HG02970 (cell line): Measurements from ENCODE around the gene MAPRE3.
A peak's percentile ranks its signal among the peaks of the same experiment; 100 is the strongest.

ENCODE experiments used
- ATAC-seq: cut with Tn5 transposase; IDR thresholded peaks from one replicate; pipeline ENCODE4 v1.9.1; 2021; ENCODE audit warnings: mild to moderate bottlenecking, moderate library complexity, moderate number of reproducible peaks; ENCODE audit not compliant: unreplicated experiment, low FRiP score

Gene MAPRE3

GRCh38 chr2:27009083-27009482 lies 38.6 kb downstream of the MAPRE3 start:
- ATAC-seq: no peak

DNA sequence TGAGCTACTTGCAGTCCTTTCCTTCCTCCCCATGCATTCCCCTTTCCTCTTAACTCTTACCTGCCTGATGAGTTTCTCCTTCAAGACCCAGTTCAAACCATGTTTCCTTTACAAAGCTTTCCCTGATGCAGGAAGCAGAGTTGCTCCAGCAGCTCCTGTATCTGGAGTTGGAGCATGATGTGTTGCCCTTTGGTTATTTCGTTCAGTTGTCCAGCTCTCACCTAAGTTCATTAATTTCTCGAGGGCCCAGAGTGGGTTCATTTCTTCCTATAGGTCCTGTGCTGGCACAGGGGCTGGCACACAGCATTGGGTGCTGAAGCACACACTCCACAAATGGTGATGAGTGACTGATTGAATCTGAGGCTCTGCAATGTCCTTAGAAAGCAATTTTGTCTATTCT lies 39.3 kb downstream of the MAPRE3 start:
- ATAC-seq: no peak

DNA sequence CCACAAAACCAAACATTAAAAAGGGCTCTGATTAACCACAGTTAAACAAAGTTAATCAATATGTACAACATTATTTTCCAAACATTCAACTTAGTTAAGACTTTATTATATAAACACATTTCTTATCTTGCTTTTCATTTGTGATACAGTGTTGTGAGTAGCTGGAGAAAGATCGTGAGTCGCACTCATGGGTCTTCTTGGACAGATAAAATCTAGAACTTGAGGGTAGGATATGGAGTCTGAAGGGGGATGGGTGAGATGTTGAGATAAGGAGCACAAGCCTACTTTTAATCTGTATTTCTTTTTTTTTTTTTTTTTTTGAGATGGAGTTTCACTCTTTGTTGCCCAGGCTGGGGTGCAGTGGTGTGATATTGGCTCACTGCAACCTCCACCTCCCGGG lies 39.7 kb downstream of the MAPRE3 start:
- ATAC-seq: no peak

DNA sequence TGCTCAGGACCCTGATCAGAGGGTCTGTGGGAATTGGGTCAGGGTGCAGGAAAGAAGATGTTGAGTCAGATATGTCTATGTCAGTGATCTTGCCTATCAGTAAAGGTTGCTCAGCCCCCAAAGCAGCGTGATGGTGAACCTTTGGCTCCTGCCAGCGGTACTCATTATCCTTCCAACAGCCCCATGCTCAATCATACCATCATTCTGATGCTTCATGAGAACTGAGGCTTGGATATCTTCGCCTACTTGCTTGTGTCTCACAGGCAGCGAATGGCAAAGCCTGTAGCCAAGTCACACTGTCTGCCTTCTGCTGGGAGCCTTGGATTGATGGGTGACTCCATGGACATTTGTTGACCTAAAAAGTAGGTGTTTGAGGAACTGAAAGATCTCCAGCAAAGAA lies 43.3 kb downstream of the MAPRE3 start:
- ATAC-seq: no peak

DNA sequence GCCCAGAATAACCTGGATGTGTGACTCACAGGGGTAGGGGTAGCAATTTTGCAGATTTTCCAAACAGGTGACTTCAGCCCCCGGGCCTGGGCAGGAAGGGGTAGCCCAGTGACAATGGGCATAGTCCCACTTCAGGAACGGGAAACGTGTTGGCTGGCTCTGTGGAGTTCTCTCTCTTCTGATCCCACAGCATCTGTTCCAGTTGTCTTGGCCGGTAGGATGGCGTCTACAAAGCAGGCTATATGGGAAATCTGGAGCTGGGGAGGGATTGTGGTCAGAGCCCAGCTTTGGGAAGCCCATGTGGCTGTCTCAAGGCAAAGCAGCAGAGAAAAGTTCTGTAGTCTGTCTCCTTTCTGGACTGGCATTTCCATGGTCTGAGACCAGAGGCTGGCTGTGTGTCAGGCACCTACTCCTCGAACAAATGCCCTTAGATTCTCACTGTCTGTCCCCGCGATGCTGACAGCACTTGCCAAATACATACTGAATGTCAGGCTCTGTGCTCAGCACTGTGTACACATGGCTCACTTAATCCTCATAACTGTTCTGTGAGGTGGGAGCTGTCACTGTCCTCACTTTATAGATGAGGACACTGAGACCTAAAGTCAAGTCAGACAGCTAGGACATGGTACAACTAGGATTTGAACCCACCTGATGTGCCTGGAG lies 44.5 kb downstream of the MAPRE3 start:
- no peak for ATAC-seq

- no peak for ATAC-seq
These were observed 46.4 kb downstream of the MAPRE3 start for GRCh38 chr2:27016801-27017325.

DNA sequence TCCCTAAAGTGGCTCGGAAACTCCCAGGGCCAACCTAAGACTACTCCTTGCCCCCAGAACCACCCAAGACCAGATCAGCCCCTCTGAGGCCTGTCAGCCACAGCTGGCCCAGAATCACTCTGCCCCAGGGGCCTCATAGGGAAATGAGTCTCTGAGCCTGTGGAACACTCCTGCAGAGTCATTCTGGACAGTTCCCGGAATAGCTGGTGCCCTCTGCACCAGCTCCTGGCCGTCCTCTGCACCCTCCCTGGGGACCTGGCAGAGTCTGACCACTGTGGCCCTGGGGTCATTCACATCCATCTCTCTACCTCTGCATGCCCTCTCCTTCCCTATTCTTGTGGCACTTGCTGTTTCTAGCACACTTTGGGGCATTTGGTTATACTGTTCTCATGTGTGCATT lies 47.7 kb downstream of the MAPRE3 start:
- no peak for ATAC-seq

GRCh38 chr2:27019459-27019858 lies 49.0 kb downstream of the MAPRE3 start:
- no peak for ATAC-seq

DNA sequence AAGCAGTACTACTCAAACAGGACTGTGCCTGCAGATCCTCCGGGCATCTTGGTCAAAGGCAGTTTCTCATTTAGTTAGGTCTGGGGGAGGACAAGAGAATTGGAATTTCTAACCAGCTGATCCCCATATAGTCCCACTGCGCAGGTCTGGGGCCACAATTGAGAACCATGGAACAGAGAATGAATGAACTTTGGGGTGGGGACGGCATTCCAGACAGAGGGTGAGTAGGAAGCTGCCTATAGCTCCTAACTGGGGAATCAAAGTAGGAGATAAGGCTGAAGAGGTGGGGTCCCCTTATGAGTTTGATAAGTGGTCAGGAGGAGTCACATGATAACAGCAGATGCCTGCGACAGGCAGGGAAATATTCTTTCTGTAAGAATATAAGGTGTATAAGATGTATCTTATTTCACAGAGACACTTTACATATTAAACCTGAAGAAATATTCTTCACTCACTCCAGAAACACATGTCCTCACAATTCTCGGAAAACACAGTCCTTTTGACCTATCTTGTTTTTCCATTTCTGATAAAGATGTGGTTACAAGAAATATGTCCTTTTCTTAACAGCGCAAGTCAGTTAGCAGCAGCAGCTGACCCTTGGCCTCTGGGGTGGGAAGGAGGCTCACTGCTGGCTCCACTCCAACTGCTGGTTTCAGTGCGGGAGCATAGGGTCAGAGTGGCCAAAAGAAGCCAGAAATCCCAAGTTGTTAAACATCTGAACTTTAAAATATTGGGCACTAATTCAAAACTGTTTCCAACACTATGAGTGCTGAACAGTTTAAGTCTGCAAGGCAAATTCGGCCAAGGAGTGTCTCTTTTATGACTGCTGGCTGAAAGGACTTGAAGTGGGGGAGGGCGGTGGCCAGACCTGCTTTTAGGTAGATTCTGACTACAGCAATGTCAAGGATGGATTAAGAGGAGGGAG lies 49.8 kb downstream of the MAPRE3 start:
- no peak for ATAC-seq

DNA sequence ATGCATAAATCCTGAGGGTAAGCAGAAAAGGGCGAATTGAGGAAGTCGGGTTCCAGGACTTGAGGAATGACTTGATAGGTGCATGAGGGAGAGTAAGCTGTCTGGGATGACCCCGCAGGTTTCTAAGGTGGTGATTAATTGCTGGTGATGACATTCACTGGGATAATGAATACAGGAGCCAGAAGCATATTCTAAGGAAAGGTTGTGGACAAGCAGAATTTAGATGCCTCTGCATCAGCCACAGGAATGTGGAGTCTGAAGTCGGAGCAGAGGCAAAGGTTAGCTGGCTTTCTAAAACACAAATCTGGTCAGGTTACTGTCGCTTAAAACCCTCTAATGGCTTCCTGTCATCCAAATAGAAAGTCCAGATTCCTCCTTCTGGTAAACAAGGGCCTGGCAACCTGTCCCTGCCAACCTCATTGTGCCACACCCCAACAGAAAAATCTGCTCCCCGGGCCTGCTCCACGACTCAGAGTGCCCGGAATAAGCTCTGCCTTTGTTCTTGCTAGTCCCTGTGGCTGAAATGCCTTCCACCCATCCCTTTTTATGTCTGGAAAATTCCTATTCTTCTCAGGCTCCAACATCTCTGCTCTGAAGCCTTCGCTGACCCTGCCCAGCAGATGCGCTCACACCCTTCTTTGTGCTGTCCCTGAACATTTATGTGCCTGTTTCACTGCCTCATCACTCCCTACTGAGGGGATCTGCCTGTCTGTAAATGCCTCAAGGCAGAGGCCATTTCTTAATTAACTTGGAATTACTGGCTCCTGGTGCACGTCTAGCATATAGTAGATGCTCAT lies 51.0 kb downstream of the MAPRE3 start:
- no peak for ATAC-seq

DNA sequence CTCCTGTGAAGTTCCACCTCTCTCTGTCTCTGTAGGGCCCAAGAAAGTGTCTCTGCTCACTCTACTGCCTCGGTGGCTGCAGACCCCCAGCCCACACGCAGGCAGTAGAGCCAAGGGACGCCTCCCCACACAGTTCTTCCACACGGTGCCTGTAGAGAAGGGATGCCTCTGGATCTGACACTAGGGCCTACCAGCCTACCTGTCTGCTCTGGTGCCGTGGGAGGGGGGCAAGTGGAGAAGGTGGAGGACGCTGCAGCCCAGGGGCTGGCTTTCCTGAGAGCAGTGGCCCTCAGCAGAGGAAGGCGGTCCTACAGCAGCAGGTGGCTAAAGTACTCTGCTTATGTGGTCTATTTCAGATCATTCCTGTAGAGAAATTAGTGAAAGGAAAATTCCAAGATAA lies 53.3 kb downstream of the MAPRE3 start:
- no peak for ATAC-seq

DNA sequence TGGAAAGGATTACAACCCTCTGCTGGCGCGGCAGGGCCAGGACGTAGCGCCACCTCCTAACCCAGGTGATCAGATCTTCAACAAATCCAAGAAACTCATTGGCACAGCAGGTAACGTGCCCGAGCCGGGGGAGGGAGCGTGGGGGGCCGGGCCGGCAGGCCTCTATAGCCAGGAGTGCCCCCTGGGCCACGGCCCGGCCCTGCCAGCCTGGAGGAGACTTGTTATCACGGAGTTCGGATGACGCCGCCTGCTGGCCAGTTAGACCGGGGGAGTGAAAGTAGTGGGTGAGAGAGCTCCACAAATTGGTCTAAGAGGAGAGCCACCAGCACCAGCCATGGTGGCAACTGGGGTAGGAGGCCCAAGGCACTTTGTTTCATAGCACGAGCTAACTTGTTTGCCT lies 53.8 kb downstream of the MAPRE3 start:
- no peak for ATAC-seq

GRCh38 chr2:27024812-27025211 lies 54.4 kb downstream of the MAPRE3 start:
- no peak for ATAC-seq

- ATAC-seq: no peak
These were observed 54.9 kb downstream of the MAPRE3 start for GRCh38 chr2:27025281-27025800.

DNA sequence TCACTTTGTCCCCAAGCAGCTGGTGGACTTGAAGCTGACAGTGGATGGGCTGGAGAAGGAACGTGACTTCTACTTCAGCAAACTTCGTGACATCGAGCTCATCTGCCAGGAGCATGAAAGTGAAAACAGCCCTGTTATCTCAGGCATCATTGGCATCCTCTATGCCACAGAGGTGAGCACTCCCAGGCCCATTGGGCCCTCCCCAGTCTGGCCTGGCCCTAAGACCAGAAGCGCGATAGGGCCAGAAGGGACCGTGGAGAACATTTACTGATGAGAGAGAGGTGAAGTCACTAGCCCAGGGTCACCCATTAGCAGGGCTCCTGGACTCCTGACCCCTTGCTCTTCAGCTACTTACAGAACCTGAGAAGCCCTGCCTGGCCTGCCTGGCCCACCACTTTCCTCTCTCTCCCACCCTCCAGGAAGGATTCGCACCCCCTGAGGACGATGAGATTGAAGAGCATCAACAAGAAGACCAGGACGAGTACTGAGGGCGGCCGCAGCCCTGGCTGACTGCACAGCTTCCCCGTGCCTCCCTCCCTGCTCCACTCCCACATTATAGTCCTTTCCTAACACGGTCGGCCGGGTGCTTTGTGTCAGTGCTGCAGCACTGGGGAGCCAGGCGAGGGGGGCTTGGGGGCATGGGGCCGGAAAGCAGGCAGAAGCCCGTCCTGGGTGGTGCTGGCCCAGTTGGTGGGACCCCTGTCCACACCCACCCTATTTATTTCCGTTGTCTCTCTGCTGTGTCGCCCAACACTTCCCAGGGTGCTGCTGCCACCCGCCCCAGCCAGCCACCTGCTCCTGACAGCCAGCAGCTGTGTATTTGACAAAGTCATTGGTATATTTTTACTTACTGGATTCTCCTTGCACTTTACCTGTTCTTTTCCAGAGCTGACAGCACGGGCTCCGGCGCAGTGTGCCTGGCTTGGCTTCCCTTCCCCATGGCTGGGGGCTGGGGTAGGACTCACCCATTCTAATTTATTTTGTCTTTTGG lies 55.7 kb downstream of the MAPRE3 start:
- no peak for ATAC-seq

DNA sequence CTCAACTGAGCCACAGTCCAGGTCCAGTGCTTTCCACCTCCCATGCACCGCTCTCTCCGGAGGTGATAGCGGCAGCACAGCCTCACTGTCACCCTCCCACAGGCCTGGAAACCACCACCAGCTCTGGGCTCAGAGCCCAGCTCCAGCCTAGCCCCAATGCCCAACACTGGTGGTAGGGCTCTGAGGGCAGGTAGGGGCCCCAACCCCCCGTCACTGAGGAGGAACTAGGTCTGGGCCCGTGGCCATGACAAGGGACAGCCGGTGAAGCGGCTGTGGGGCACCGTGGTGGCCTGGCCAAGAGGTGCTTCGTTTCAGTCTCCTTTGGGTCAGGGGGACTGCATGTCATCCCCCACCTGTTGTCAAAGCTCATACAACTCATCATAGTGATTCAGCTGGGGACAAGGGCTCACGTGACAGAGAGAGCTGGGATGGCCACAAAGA lies 56.8 kb downstream of the MAPRE3 start:
- no peak for ATAC-seq

DNA sequence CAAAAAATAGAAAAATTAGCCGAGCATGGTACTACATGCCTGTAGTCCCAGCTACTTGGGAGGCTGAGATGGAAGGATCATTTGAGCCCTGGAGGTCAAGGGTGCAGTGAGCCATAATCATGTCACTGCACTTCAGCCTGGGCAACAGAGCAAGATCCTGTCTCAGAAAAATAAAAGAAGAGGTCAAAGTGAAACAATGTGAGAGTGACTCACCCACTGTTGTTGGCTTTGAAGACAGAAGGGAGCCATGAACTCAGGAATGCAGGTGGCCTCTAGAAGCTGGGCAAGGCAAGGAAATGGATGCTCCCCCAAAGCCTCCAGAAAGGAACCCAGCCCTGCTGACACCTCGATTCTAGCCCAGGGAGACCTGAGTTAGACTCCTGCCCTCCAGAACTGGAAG lies 58.6 kb downstream of the MAPRE3 start:
- ATAC-seq: no peak

DNA sequence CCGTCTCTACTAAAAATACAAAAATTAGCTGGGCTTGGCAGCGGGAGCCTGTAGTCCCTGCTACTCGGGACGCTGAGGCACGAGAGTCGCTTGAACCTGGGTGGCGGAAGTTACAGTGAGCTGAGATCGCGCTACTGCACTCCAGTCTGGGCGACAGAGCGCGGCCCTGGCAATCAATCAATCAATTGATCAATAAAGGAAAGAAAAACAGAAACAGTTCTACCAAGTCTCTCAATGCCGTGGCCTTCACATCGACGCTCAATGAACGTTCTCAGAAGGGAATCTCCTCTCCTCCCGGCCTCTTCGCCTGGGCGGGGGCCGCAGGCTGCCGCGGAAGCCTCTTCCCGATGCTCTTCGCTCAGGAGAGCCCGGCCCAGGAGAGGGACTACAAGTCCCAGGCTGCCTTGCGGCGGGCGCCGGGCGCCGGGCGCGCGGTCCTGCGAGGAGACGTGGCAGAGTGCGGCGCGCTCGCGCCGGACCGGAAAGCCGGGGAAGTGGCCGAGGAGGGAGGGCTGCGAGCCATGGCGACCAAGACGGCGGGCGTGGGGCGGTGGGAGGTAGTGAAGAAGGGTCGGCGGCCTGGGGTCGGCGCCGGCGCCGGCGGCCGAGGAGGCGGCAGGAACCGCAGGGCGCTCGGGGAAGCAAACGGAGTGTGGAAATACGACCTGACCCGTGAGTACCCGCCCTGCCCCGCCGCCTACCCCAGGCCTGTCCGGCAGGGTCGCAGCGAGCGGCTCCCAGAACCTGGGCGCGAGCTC lies 62.2 kb downstream of the MAPRE3 start, which contains the start of gene TMEM214:
Gene TMEM214 (plus strand): TSS at position 471 of the 758 bp plus-strand sequence. CDS start 51 bp downstream, at position 522.
- ATAC-seq: peak; percentile 76
